Muscle layer of colon (tissue), 2 donors: ENCODE results near the gene ATP2A2.
"Not testable (repeated sequence)": the region's sequence is repeated elsewhere in the genome, so short reads cannot be mapped to it uniquely, and the experiment has no call there.

Source experiments
- H3K27ac ChIP-seq: one replicate; pipeline ENCODE4 v1.7.0; 2013; ENCODE audit warnings: low read depth, mild to moderate bottlenecking, low read length, moderate library complexity
- H3K27me3 ChIP-seq, 2 donors: one replicate each; pipeline ENCODE4 v1.7.0; 2013; ENCODE audit warnings: low read length in 2 of 2, mild to moderate bottlenecking in 2 of 2; ENCODE audit not compliant: insufficient read depth in 2 of 2, control insufficient read depth in 1 of 2
- H3K36me3 ChIP-seq: one replicate; pipeline ENCODE4 v1.7.0; 2013; ENCODE audit warnings: mild to moderate bottlenecking, low read length; ENCODE audit not compliant: insufficient read depth
- H3K4me1 ChIP-seq: one replicate; pipeline ENCODE4 v1.7.0; 2013; ENCODE audit warnings: mild to moderate bottlenecking, low read length; ENCODE audit not compliant: insufficient read depth
- H3K4me3 ChIP-seq, 2 donors: one replicate each; pipeline ENCODE4 v1.7.0; 2013; ENCODE audit warnings: low read length in 2 of 2, low read depth in 1 of 2, mild to moderate bottlenecking in 1 of 2, moderate library complexity in 1 of 2
- H3K9ac ChIP-seq: one replicate; pipeline ENCODE4 v1.7.0; 2013; ENCODE audit warnings: low read length
- H3K9me3 ChIP-seq: one replicate; pipeline ENCODE4 v1.7.0; 2013; ENCODE audit warnings: mild to moderate bottlenecking, low read length
- donor health status: abdominal sarcoma.
- donor health status: Adenocarcinoma of cecum.

The ATP2A2 gene

GRCh38 chr12:110337912-110338710 is 57.1 kb downstream of the ATP2A2 start:
- Histone ChIP-seq H3K27ac (no peak overlapping the region), H3K36me3 (peaks cover 94% of the 10 kb centered on the region), H3K9ac (no peak overlapping the region), H3K9me3 (no peaks in the 10 kb centered on the region), H3K27me3 (no peaks in the 10 kb centered on the region), H3K4me1 (peaks cover 11% of the 10 kb centered on the region), H3K4me3 (no peak overlapping the region)

- Histone ChIP-seq H3K4me3 (no peak overlapping the region), H3K36me3 (peaks cover 96% of the 10 kb centered on the region), H3K27ac (no peak overlapping the region), H3K27me3 (no peaks in the 10 kb centered on the region), H3K4me1 (peaks cover 11% of the 10 kb centered on the region), H3K9ac (no peak overlapping the region), H3K9me3 (no peaks in the 10 kb centered on the region)
Measured at GRCh38 chr12:110338754-110339153, 57.7 kb downstream of the ATP2A2 start.

GRCh38 chr12:110339184-110339952 is 58.3 kb downstream of the ATP2A2 start:
- H3K4me1 ChIP-seq: peaks cover 11% of the 10 kb centered on the region
- peaks cover 96% of the 10 kb centered on the region for H3K36me3 ChIP-seq
- no peak overlapping the region for H3K9ac ChIP-seq
- H3K27ac ChIP-seq: no peak overlapping the region
- no peak overlapping the region for H3K4me3 ChIP-seq
- no peaks in the 10 kb centered on the region for H3K9me3 ChIP-seq
- H3K27me3 ChIP-seq: no peaks in the 10 kb centered on the region

DNA sequence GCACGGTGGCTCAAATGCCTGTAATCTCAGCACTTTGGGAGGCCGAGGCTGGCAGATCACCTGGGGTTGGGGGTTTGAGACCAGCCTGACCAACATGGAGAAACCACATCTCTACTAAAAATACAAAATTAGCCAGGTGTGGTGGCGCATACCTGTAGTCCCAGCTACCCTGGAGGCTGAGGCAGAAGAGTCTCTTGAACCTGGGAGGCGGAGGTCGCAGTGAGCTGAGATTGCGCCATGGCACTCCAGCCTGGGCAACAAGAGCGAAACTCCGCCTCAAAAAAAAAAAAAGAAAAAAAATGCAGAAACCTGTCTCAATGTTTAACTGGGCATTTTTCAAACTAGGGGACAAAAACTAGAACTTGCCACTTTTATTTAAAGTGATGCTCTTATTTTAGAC is 59.2 kb downstream of the ATP2A2 start:
- H3K27ac ChIP-seq, H3K9ac ChIP-seq, H3K4me3 ChIP-seq, H3K9me3 ChIP-seq, H3K27me3 ChIP-seq: not testable (repeated sequence)
- peaks cover 11% of the 10 kb centered on the region for H3K4me1 ChIP-seq
- H3K36me3 ChIP-seq: peaks cover 96% of the 10 kb centered on the region

DNA sequence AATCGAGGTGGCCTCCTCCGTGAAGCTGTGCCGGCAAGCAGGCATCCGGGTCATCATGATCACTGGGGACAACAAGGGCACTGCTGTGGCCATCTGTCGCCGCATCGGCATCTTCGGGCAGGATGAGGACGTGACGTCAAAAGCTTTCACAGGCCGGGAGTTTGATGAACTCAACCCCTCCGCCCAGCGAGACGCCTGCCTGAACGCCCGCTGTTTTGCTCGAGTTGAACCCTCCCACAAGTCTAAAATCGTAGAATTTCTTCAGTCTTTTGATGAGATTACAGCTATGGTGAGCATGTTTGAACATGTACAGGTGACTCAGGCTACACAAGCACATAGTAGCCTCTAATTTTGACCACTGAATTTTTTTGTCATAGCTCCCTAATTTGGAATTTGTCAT is 59.7 kb downstream of the ATP2A2 start:
- Histone ChIP-seq H3K27me3 (no peaks in the 10 kb centered on the region), H3K4me3 (no peak overlapping the region), H3K36me3 (peaks cover 96% of the 10 kb centered on the region), H3K4me1 (peaks cover 11% of the 10 kb centered on the region), H3K9ac (no peak overlapping the region), H3K27ac (no peak overlapping the region), H3K9me3 (no peaks in the 10 kb centered on the region)

GRCh38 chr12:110342157-110342556 is 61.1 kb downstream of the ATP2A2 start:
- Histone ChIP-seq H3K27ac (no peak overlapping the region), H3K4me3 (no peak overlapping the region), H3K36me3 (peaks cover 93% of the 10 kb centered on the region)

DNA sequence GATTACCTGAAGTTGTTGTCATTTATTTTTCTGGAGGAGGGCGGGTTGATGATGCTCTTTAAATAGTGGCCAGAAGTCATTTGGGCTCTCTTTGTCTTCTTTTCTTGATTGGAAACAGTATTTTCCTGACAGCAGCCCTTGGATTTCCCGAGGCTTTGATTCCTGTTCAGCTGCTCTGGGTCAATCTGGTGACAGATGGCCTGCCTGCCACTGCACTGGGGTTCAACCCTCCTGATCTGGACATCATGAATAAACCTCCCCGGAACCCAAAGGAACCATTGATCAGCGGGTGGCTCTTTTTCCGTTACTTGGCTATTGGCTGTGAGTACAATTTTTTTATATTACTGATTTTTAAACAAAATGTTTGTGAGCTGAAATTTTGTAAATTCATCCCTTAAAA is 62.1 kb downstream of the ATP2A2 start:
- Histone ChIP-seq H3K4me1 (peaks cover 28% of the 10 kb centered on the region), H3K27me3 (no peaks in the 10 kb centered on the region), H3K9me3 (no peaks in the 10 kb centered on the region), H3K4me3 (no peak overlapping the region), H3K9ac (no peak overlapping the region), H3K27ac (no peak overlapping the region), H3K36me3 (peaks cover 93% of the 10 kb centered on the region)

More at GRCh38 chr12:110342157-110342556, 61.1 kb downstream of the ATP2A2 start:
- no peaks in the 10 kb centered on the region for H3K27me3 ChIP-seq
- no peak overlapping the region for H3K9ac ChIP-seq
- H3K4me1 ChIP-seq: peaks cover 21% of the 10 kb centered on the region
- no peaks in the 10 kb centered on the region for H3K9me3 ChIP-seq

DNA sequence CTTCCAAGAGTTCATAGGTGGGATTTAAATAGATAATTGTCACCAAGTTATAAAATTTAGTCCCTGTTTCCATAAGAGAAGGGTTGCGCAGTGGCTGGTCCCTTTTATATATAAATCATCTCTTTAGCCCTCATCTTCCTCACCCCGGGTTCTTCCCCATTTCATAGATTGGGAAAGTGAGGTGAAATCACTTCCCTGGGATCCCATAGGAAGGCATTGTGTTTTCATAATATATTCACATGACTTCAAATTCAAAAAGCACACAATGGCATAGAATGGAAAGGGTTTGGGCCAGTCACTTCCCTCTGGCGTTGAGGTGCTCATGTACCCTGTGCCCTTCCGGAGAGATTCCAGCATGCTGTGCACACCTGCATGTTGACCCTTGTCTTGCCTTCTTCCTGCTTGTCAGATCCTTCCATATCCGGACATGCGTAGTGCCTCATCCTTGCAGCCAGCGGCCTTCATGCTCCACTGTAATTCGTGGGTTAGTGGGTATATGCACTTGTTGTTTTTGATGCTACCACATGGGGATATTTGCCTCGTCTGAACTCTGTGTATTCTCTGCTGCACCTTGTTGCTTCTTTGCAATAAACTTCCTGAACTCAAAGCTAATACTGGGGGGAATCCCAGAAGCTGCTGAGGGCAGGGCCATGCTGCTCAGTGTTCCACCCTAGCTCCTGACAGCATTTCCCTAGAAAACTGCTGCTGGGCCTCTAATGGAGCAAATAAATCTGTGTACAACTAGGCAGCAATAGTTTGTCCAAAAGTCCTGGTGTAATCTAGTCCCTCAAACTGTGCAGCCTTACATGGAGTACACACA is 62.9 kb downstream of the ATP2A2 start:
- Histone ChIP-seq H3K36me3 (peaks cover 93% of the 10 kb centered on the region), H3K9ac (no peak overlapping the region), H3K9me3 (no peaks in the 10 kb centered on the region), H3K4me3 (no peak overlapping the region), H3K4me1 (peaks cover 28% of the 10 kb centered on the region), H3K27ac (no peak overlapping the region), H3K27me3 (no peaks in the 10 kb centered on the region)

GRCh38 chr12:110344657-110345056 is 63.6 kb downstream of the ATP2A2 start:
- Histone ChIP-seq H3K9ac (no peak overlapping the region), H3K4me1 (peaks cover 23% of the 10 kb centered on the region), H3K9me3 (no peaks in the 10 kb centered on the region), H3K4me3 (no peak overlapping the region), H3K27me3 (no peaks in the 10 kb centered on the region), H3K27ac (no peak overlapping the region), H3K36me3 (peaks cover 93% of the 10 kb centered on the region)

- Histone ChIP-seq H3K9ac (no peak overlapping the region), H3K27ac (no peak overlapping the region), H3K27me3 (no peaks in the 10 kb centered on the region), H3K4me1 (peaks cover 23% of the 10 kb centered on the region), H3K9me3 (no peaks in the 10 kb centered on the region), H3K4me3 (no peak overlapping the region), H3K36me3 (peaks cover 95% of the 10 kb centered on the region)
Measured at GRCh38 chr12:110345176-110345661, 64.2 kb downstream of the ATP2A2 start.

GRCh38 chr12:110345963-110346362 is 64.9 kb downstream of the ATP2A2 start:
- H3K4me1 ChIP-seq: peaks cover 23% of the 10 kb centered on the region
- no peak overlapping the region for H3K4me3 ChIP-seq
- H3K9ac ChIP-seq: no peak overlapping the region
- H3K9me3 ChIP-seq: no peaks in the 10 kb centered on the region
- H3K27me3 ChIP-seq: no peaks in the 10 kb centered on the region
- peaks cover 91% of the 10 kb centered on the region for H3K36me3 ChIP-seq
- no peak overlapping the region for H3K27ac ChIP-seq
